GF-D8 (cell line): Measurements from ENCODE around the gene TMEM258.

Source experiments
- DNase-seq: peaks from one replicate; lab custom pipeline; 2025; lab: John Stamatoyannopoulos, UW

The TMEM258 gene

GRCh38 chr11:61757213-61757862, 35.1 kb downstream of the TMEM258 start:
- DNase-seq: no peak

DNA sequence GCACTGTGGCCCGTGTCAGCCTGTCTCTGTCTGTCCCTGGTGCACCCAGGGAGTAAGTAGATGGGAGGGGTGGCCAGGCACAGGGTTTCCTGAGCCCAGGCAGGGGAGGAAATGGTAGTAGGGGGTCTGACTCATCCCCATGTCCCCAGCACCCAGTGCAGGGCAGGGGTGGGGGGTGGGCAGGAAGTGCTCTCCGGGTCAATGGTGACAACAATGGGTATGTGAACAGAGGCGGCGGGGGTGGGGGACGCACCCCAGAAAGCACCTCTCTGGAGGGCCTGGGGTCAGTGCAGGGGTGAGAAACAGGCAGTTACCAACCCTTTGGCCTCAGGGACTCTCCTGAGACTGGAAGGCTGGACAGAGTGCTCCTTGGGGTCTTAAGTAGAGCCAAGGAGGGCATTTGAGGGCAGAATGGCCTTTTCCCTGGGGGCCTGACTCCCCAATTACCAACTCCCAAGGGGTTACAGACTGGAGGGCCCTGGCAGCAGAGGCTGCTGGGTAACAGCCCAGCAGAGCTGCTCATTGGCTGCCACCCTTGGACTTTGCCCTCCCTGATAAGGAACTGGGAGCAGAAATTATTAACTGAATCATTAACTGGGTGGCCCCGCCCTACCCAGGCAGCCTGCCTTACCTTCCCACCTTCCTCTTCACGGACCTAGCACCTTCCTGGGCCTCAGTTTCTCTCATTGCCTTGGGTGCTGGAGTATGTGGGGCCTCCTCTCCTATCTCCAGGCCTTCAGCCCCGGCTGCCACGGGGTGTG, 35.8 kb downstream of the TMEM258 start:
- no peak for DNase-seq

GRCh38 chr11:61756147-61756451, 36.3 kb downstream of the TMEM258 start:
- DNase-seq: no peak

DNA sequence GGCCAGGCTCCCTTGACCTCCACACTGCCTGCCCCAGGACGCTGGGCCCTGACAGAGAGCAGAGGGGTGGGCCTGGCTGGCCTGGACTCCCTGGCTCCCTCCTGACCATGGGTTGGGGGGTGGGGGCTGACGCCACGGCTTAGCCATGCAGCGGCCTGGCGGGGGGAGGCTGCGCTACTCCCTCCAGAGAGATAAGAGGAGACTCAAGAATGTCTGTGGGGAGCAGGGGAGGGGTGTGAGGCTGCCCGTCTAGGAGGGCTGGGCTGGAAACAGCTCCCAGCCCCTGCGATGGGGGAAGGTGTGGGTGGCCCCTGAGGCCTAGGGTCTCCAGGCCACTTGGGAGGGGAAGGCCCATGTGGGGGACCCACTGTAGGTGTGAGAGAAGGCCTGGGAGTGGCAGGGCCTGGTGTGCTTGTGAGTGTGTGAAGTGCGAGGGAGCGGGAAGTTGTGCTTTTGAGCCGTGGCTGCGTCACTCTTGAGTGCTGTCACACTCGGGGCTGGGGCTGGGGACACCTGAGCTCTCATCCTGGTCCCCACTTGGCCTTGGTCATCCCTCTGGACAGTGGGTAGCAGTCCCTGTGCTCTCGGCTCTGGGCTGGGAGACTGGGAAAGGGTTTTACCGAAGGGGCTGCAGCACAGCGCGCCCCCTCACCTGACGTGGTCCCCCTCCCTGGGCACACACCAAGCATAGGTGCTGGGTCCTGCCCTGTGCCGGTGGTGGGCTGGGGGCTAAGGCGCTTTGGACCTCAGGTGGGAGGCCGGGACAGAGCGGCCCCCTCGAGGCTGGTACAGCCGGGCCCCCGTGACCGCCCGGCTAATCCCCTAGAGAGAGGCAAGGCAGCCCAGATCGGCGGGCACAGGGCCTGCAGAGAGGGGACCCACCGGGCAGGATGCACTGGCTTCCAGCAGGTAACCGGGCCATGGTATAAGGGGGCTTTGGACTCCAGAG, 37.6 kb downstream of the TMEM258 start:
- DNase-seq: no peak

DNA sequence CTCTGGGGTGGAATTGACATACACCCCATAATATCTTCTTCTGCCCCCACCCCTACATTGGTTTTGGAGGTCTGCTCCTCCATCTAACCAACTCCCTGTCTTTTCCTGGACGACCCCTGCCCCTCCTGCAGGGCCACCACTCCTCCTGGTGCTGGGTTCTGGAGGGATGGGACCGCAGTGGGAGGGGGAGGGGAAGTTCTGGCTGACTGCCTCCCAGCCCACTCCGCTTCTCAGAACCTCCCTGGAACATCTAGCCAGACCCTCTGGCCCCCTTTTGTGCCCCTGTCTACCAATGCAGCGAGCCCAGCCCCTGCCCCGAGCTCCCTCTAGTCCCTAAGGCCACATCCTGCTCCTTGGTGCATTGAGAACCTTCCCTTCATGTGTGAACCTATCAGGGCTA, 38.7 kb downstream of the TMEM258 start:
- no peak for DNase-seq

DNA sequence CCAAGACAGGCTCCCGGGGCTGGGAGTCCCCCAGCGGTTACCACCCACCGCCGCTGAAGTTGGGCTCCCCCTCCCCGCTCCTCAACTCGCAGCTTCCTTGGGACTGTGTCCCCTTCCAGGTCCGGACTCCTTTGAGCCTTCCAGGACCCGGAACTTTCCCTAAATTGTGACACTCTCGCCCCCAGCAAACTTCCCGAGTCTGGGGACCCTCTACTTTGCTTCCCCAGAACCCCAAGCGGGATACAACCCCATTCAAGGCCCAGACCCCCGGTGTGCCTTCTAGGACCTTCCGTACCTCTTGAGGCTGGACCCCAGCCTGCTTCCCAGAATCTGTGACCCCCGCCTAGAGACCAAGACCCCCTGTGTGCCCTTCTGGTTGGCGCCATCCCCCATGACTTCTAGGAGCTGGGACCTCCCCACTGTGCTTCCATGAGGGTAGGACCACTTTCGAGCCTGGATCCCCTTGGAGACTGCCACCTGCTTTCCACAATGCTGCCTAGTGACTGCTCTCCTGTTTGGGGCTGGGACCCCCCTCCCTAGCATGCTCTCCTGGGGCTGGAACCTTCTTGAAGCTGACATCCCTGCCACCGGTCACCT, 39.4 kb downstream of the TMEM258 start:
- no peak for DNase-seq

DNA sequence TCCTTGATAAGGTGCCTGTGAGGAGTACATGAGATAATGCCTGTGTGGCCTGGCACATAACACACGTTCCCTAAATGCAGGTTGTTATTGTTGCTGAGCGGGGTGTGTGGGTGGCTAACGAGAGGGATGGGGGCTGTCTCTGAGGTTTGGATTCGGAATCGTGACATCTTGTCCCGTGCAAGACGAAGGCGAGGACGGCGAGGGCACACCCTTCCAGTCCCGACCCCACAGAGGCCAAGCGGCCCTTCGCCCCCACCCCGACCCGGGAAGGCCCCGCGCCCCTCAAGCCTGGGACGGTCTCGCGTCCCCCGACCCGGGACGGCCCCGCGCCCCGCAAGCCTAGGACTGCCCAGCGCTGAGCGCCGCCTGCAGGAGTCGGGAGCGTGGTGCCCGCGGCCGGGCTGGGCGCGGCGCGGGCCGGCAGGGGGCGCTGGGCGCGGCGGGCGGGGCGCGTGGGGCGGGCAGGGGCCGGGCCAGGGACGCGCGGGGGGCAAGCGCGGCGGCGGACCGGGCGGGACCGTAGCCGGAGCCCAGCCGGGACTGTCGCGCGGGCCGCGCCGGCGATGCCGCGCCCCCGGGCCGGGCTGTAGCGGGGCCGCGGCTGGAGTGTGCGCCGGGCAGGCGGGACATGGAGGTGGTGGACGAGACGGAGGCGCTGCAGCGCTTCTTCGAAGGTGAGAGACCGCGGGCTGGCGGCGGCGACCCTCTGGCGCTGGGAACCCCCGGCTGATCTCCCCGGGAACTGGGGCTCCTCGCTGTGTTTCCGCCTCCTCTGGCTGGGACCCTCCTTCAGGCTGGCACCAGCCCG, 40.1 kb downstream of the TMEM258 start, which contains the start of gene MYRF:
Gene MYRF, plus strand, starts transcription at position 520 of the 808 bp plus-strand sequence. Its CDS starts 109 bp downstream, at position 629.
- DNase-seq: no peak

GRCh38 chr11:61751384-61751783, 41.0 kb downstream of the TMEM258 start:
- no peak for DNase-seq

DNA sequence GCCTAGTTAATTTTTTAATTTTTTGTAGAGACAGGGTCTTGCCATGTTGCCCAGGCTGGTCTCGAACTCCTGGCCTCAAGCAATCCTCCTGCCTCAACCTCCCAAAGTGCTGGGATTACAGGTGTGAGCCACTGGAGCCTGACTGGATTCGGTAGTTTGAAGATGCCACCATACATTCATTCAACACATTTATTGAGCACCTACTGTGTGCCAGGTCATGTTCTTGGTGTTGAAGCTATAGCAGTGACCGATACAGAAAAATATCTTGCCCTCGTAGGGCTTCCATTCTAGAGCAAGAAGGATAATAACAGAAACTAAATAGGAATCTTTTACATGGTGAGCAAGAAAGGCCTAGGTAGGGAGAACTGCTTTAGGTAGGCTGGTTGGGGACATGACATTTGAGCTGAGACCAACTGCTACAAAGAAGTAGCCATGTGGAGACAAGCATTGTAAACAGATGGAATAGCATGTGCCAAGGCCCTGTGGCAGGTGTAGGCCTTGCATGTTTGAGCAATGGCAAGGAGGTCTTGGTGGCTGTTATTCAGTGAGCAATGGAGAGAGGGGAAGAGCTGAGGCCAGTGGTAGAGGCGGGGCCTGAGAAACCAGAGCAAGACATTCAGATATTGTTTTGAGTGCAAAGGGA, 41.6 kb downstream of the TMEM258 start:
- DNase-seq: no peak

DNA sequence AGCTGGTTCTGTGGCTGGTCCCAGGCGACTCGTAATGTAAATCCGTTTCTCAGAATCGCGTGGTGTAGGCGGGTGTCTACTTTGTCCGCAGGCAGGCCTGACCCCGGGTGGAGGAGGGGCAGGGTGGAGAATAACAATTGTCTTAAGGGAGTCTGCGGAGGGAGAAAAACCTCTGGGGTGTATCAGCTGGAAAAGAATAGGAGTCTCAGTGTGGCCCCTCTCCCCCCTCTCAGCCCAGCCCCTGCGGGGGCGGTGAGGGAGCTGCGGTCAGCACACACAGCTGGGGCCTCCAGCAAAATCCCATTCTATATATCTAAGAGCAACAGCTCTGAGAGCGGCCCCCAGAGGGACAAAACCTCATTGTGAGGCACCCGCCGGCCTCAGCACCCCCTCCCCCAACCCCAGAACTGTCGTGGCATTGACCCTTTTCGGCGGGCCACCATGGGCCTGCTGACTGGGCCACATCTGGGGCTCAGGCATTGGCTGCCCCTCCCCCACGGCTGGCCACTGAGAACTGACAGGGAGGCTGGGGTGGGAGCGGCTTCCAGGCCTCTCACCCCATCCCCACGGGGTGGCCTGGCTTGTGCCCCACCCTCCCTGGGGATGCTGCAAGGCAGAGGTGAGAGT, 42.7 kb downstream of the TMEM258 start:
- no peak for DNase-seq

DNA sequence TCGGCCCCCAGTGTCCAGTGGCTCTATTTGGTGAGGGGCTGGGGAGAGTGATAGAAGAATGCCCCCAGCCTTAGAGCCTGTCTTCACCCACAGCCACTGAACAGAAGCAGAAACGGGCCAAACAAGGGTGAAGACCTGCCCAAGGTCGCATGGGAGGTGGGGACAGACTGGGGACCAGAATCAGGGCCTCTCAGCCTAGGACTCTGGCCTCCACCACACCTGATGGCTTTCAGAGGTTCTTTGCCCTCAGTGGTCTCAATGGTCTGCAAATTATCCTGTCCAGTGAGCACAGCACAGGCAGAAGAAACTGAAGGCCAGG, 44.5 kb downstream of the TMEM258 start:
- DNase-seq: no peak

DNA sequence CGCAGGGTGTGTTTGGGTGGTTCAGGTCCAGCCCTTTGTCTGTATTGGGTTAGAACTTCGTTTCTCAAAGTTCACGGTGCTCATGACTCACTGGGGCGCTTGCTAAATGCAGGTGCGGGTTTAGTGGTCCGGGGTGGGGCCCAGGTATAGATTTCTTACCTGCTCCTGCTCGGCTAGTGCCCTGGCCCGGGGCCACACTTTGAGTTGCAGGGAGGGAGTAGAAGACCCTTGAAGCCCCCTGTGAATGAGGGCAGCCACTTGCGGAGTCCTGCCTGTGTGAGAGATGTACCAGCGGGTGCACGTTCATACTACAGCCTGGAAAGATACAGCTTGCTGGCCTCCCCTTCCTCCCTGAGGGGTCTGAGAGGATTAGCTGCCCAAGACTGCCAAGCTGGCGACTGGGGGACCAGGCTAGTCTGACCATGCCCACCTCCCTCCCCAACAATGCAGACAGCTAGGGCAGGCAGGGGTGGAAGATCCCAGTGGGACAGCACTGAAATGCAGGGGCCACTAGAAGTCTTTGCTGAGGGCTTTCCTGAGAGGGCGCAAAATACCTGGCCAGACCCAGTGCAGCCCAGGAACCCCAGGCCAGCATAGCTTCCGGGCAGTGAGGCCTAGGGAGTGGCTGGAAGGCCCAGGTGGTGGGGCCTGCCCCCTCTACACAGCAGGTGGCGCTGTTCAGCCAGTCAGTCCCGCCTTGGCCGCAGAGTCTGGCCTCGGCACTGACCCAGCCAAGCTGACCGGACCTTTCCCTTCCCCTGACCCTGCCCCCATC, 45.0 kb downstream of the TMEM258 start:
- DNase-seq: no peak

DNA sequence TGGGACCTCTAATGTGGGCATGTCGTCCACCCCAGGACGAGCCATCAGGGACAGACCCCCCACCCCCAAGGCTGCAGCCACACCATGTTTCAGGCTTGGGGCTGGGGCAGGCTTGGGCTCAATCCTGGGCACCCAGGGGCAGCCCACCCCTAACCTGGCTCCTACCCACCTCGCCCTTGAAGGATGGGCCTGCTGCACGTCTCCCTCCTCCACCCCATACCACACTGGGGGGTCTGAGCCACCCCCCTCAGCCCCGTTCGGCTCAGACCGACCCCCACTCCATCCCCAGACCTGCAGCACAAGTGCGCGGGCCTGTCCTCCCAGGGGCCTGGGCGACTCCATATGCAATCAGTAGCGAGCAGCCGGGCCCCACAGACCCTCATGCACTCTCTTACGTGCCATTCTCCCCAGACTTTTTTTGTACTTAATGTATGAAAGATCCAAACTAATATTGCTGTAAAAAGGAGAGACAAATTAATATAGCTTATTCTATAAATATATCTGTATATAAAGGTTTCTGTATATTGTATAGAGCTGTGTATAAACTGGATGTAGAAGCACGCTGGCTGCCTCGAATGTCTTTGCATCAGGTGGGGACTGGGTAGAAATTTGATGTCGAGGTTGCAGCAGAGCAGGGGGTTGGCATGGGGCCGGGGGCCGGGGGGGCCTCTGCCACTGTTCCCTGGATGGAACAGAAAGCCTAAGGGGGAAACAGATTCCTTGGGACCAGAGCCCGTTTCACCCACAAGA, 45.8 kb downstream of the TMEM258 start:
- DNase-seq: no peak

- DNase-seq: no peak
Measured at GRCh38 chr11:61745781-61746441, 46.5 kb downstream of the TMEM258 start.

GRCh38 chr11:61744609-61745156, 47.7 kb downstream of the TMEM258 start:
- DNase-seq: no peak

DNA sequence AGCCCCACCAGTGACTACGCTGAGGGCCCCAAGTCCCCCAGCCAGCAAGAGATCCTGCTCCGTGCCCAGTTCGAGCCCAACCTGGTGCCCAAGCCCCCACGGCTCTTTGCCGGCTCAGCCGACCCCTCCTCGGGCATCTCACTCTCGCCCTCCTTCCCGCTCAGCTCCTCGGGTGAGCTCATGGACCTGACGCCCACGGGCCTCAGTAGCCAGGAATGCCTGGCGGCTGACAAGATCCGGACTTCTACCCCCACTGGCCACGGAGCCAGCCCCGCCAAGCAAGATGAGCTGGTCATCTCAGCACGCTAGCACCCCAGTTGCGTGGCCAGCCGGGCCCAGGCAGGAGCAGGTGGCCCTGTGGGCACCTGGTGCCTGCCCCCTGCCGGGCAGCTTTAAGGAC, 48.2 kb downstream of the TMEM258 start:
- DNase-seq: no peak

DNA sequence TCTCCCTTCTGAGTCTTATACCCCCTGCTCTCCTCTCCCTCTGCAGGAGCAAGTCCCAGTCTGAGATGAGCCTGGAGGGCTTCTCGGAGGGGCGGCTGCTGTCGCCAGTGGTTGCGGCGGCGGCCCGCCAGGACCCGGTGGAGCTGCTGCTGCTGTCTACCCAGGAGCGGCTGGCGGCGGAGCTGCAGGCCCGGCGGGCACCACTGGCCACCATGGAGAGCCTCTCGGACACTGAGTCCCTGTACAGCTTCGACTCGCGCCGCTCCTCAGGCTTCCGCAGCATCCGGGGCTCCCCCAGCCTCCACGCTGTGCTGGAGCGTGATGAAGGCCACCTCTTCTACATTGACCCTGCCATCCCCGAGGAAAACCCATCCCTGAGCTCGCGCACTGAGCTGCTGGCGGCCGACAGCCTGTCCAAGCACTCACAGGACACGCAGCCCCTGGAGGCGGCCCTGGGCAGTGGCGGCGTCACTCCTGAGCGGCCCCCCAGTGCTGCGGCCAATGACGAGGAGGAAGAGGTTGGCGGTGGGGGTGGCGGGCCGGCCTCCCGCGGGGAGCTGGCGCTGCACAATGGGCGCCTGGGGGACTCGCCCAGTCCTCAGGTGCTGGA, 48.8 kb downstream of the TMEM258 start:
- DNase-seq: no peak

DNA sequence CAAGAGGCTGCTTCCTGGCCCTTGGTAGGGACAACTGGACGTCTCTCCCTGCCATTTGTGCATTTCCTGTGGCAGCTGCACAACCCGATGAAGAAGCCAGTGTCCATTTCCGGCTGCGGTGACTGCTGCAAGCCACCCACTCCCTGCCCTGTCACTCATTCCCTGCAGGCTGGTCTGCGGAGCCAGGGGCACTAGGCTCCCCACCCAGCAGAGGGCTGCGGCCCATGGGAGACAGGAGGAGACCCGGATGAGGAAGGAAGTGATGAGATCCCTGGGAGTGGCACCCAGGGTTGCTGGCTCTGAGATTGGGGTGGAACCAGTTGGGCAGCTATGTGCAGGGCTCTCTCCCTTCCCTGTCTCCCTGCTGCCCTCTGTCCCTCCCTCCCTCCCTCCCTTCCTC, 50.0 kb downstream of the TMEM258 start:
- DNase-seq: no peak
